T47D (cell line): Measurements from ENCODE around the gene PPP4R3A.
"Not testable (repeated sequence)": the region's sequence is repeated elsewhere in the genome, so short reads cannot be mapped to it uniquely, and the experiment has no call there.

Experiments
- DNase-seq, 2 experiments: peaks; one replicate each; pipeline versions ENCODE4 v3.0.0 to v3.0.0-alpha.2; 2011 to 2012; ENCODE audit warnings: low read depth in 1 of 2, low spot score in 1 of 2
- JUND ChIP-seq: IDR thresholded peaks from 2 replicates; pipeline ENCODE4 v1.6.1; 2012; ENCODE audit warnings: low read depth
- in situ Hi-C: cut with HindIII; loops from 2 replicates; pipeline ENCODE4 v1.10.0; 2016; ENCODE audit warnings: low sequenced_read_pairs, low pct_unique_long_range_greater_than_20kb

Gene PPP4R3A

GRCh38 chr14:91453744-91454143, 56.4 kb downstream of the PPP4R3A start:
- DNase-seq: no peak

GRCh38 chr14:91444335-91445020, 65.6 kb downstream of the PPP4R3A start:
- in situ Hi-C loops: no loop called here
- no peak for DNase-seq
- no peak for TF ChIP-seq JUND

More at GRCh38 chr14:91453744-91454143, 56.4 kb downstream of the PPP4R3A start:
- in situ Hi-C loops: no loop called here
- TF ChIP-seq JUND: no peak

- in situ Hi-C loops: no loop called here
- no peak for TF ChIP-seq JUND
- DNase-seq: no peak
Measured at GRCh38 chr14:91439345-91439744, 70.8 kb downstream of the PPP4R3A start.

- no peak for DNase-seq
- in situ Hi-C loops: no loop called here
- TF ChIP-seq JUND: no peak
Measured at GRCh38 chr14:91438845-91439244, 71.3 kb downstream of the PPP4R3A start.

GRCh38 chr14:91436266-91436665, 73.8 kb downstream of the PPP4R3A start:
- in situ Hi-C loops, DNase-seq: not testable (repeated sequence)

- in situ Hi-C loops: no loop called here
- DNase-seq: no peak
- no peak for TF ChIP-seq JUND
Measured at GRCh38 chr14:91429385-91429784, 80.7 kb downstream of the PPP4R3A start.

- in situ Hi-C loops: not testable (repeated sequence)
Measured at GRCh38 chr14:91428931-91429330, 81.2 kb downstream of the PPP4R3A start.

GRCh38 chr14:91425531-91425944, 84.6 kb downstream of the PPP4R3A start:
- DNase-seq, in situ Hi-C loops: not testable (repeated sequence)

More at GRCh38 chr14:91428931-91429330, 81.2 kb downstream of the PPP4R3A start:
- not testable (repeated sequence) for DNase-seq

- in situ Hi-C loops: no loop called here
- TF ChIP-seq JUND: no peak
Measured at GRCh38 chr14:91424813-91425530, 85.1 kb downstream of the PPP4R3A start.

GRCh38 chr14:91420686-91421085, 89.4 kb downstream of the PPP4R3A start:
- in situ Hi-C loops: no loop called here
- DNase-seq: peak in 1 of 2 experiments; percentile 70
- TF ChIP-seq JUND: no peak

More at GRCh38 chr14:91424813-91425530, 85.1 kb downstream of the PPP4R3A start:
- DNase-seq: no peak

GRCh38 chr14:91419451-91419850, 90.7 kb downstream of the PPP4R3A start:
- in situ Hi-C loops: no loop called here
- TF ChIP-seq JUND: no peak
- peak in 1 of 2 experiments; percentile 20 for DNase-seq

GRCh38 chr14:91419044-91419397, 91.1 kb downstream of the PPP4R3A start:
- DNase-seq: no peak
- no peak for TF ChIP-seq JUND
- in situ Hi-C loops: no loop called here

- peak; percentile 51 to 83 for DNase-seq
- no peak for TF ChIP-seq JUND
- in situ Hi-C loops: no loop called here
Measured at GRCh38 chr14:91418387-91419043, 91.6 kb downstream of the PPP4R3A start.
